DMS53 treated with DMSO at 0.1 percent for 48 hours (cell line): ENCODE results near the gene ABCA10.

ENCODE experiments used
- DNase-seq: peaks from one replicate; lab custom pipeline; 2025; ENCODE audit not compliant: unreplicated experiment; lab: John Stamatoyannopoulos, UW

ABCA10 gene

DNA sequence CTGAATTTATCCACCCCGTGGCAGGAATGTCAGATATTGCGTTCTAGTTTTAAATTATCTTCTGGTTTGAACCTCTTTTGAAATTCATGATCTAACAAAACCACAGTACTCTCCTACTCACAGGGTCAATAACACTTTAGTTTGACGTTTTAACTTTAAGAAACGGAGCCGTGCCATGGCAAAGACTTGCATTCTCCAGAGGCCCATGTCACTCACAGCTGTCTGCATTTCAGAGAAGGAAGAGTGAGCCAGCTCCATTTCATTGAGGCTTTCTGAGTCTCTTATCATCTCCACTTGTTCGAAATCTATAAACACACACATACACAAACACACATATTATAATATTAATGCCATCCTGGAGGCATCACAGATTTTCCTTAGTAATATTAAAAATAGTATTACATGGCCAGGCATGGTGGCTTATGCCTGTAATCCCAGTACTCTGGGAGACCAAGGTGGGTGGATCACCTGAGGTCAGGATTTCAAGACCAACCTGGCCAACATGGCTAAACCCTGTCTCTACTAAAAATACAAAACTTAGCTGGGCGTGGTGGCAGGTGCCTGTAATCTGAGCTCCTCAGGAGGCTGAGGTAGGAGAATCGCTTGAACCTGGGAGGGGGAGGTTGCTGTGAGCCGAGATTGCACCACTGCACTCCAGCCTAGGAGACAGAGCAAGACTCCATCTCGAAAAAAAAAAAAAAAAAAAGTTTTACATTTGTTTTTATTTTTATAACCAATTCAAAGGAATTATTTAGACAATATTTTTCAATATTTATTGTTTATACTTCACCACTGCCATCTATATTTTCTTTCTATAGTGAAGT lies 122.5 kb downstream of the ABCA10 start:
- no peak for DNase-seq

DNA sequence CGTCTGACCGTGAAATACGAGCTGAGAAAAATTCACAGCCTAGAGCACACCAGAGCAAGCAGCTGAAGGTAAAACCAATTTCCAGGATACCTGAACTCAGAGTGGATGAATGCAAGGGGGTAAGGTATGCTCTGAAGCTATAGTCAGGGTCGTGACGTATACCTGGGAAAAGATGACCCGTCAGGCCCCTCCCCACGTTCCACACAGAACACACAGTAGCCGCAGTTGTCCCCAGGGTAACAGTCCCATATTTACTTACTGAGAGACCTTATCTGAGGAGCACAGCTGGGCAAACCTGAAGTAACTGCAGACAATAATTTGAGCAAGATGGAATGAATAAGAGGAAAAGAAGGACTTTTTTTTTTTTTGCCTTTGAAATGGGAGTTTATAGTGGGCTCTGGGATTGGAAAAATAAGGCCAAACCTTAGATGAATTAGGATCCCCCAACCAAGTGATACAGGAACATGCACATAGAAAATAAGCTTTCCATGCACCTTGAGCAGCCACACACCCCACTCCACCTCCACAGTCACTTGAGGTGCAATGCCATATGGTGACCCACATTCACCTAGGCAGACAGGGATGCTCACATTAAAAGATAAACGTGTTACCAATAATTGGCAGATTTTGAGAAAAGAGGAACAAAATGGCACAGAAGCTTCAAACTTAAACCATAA lies 124.9 kb downstream of the ABCA10 start:
- no peak for DNase-seq

DNA sequence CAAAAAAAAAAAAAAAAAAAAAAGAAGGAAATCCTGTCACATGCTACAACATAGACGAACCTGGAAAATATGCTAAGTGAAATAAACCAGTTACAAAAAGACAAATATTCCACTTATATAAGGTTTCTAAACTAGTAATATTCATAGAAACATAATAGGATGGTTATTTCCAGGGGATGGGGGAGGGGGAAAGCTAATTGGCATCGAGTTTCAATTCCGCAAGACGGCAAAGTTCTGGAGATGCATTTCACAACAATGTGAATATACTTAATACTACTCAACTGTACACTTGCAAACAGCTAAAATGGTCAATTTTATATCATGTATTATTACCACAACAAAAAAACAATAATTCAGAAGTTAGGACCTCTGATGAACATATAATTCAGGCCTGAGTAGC lies 130.0 kb downstream of the ABCA10 start:
- no peak for DNase-seq
